Measurements from ENCODE around the gene FSHR.

DNA sequence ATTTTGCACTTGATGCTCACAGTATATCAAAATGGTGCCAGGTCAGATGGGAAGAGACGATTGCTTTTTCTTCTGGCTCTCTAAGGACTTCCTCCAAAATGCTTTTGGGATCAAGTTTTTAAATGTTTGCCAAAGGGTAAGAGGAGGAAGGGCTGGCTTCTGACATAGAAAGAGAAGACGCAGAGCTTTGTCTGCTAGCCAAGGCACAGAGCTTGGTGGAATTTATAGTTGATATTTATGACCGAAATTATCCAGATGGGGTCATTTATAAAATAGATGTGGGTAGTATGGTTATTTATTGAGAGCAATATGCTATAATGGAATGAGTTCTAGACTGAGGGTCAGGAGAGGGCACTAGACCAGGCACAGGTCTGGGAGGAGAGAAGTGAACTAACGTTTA, 193.3 kb downstream of the FSHR start:
- TF ChIP-seq, protein P1, sequence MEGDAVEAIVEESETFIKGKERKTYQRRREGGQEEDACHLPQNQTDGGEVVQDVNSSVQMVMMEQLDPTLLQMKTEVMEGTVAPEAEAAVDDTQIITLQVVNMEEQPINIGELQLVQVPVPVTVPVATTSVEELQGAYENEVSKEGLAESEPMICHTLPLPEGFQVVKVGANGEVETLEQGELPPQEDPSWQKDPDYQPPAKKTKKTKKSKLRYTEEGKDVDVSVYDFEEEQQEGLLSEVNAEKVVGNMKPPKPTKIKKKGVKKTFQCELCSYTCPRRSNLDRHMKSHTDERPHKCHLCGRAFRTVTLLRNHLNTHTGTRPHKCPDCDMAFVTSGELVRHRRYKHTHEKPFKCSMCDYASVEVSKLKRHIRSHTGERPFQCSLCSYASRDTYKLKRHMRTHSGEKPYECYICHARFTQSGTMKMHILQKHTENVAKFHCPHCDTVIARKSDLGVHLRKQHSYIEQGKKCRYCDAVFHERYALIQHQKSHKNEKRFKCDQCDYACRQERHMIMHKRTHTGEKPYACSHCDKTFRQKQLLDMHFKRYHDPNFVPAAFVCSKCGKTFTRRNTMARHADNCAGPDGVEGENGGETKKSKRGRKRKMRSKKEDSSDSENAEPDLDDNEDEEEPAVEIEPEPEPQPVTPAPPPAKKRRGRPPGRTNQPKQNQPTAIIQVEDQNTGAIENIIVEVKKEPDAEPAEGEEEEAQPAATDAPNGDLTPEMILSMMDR (IDR thresholded peaks at IDR 0.05): no peak
- no peak for TF ChIP-seq POLR2A (IDR thresholded peaks at IDR 0.05)
